GM21390 (cell line): ENCODE data around the gene HCN2.
"Not testable (repeated sequence)": the region's sequence is repeated elsewhere in the genome, so short reads cannot be mapped to it uniquely, and the experiment has no call there.

Experiments
- ATAC-seq: cut with Tn5 transposase; IDR thresholded peaks from one replicate; pipeline ENCODE4 v1.9.1; 2021; ENCODE audit not compliant: unreplicated experiment

Gene HCN2

DNA sequence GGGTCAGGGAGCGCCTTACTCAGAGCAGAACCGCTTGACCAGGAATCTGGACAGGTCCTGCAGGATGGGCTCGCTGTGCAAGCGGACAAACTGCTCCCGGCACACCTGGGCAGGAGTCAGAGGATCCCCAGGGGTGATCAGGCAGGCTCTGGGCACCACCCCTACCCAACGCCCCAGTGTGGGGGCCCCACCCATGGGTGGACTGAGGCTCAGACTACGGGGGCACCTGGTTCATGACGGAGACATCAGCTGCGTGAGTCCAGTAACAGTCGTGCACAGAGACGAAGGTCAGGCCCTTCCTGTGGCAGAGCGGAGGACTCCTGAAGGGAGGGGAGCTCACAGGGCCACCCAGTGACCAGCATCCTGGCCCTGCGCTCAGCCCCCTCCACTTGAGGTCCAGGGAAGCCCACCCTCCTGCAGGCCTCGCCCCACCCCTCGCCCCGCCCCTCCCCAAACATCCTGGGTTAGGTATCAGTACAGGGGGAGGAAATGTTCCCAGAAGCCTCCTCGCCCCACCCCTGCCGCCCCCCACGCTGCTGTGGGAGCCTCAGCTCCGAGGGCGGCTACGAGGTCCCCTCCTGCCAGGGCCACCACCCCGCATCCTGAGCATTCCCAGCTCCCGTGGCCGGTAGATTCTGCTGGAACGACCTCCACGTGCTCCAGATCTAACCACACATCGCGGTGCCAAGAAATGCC is 28.0 kb downstream of the HCN2 start:
- ATAC-seq = no peak

- ATAC-seq = no peak
These were observed 28.6 kb downstream of the HCN2 start for GRCh38 chr19:618247-618619.

DNA sequence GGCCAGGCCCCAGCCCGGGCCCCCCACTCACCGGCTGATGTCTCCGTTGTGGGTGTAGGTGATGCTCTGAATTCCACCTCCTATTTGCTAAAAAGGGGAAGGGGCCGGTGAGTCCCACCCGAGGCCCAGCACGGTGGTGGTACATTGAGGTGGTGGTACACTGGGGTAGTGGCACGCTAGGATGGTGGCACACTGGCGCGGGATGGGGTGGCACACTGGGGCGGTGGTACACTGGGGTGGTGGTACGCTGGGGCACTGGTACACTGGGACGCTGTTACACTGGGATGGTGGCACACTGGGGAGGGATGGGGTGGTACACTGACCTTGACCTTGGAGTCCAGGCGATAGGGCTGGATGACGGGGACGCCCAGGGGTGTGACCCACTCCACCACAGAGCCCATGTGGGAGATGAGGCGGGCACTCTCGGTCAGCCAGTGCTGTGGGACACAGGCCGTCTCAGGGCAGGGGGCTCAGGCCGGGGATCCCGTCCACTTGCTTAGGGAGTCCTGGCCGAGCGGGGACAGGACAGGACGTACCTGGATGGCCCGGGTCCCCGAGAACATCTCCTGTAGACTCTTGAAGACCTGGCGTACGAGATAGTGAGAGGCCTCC is 29.1 kb downstream of the HCN2 start:
- no peak for ATAC-seq

- no peak for ATAC-seq
These were observed 29.8 kb downstream of the HCN2 start for GRCh38 chr19:619286-620002.

DNA sequence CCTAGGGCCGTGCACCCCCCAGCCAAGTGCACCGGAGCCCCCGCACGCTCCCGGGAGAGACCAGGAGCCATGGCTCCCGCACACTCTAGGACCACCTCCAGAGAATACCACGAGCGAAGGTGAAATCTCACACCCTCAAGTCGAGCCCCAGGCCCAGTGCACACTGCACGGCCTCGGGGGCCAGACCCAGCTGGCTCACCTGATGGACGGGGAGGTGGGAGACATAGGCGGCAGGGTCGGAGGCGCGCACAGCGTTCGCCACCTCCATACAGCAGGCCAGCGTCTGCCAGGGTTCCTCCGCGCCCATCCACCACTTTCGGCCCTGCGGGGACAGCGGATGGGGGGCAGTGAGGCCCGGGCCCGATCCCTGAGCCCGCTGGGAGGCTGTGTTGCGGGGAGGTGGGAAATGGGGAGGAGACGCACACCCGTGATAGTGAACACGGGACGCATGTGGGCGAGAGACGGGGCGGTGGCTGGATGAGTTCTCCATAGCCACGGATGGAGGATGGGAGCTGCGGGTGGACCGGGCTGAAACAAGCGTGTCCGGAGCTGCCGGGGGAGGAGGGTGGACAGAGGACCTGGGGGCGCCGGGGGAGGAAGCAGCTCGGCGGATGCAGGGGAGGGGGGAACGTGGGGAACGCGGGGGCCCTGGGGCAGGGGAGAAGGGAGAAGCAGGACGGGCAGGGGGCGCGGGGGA is 30.6 kb downstream of the HCN2 start:
- no peak for ATAC-seq

- ATAC-seq = not testable (repeated sequence)
These were observed 31.5 kb downstream of the HCN2 start for GRCh38 chr19:621191-621590.

GRCh38 chr19:621819-622218 is 32.1 kb downstream of the HCN2 start:
- ATAC-seq = no peak

DNA sequence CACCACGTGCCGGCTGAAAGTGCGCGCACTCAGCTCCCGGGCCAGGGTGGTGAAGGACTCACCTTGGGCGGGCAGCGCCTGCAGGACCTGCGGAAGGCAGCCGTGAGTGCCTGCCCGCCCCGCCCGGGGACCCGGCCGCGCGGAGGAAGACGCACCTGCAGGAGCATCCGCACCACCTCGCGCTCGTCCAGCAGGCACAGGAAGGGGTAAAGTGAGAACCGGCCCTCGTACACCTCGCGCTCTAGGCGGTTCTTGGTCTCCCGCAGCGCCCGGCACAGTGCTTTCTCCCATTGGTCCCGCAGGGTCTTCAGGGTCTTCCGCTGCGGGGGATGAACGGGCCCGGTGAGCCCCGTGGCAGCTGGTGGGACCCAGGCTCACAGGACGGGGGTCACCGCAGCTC is 33.0 kb downstream of the HCN2 start:
- no peak for ATAC-seq

GRCh38 chr19:623175-623916 is 33.7 kb downstream of the HCN2 start:
- no peak for ATAC-seq

DNA sequence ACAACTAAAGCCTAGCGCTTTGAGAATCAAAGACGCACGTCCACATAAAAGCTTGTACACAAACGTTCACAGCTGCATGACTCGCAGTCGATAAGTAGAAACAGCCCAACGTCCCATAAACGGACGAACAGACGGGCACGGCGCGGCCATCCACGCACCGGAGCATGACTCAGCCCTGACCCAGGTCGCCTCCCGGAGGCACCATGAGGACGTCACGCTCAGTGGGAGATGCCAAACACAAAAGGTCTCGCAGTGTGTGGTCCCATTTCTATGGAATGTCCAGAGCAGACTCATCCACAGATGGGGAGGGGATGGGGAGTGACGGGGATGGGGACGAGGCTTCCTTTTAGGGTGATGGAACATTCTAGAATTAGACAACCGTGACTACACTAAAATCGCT is 34.3 kb downstream of the HCN2 start:
- no peak for ATAC-seq

DNA sequence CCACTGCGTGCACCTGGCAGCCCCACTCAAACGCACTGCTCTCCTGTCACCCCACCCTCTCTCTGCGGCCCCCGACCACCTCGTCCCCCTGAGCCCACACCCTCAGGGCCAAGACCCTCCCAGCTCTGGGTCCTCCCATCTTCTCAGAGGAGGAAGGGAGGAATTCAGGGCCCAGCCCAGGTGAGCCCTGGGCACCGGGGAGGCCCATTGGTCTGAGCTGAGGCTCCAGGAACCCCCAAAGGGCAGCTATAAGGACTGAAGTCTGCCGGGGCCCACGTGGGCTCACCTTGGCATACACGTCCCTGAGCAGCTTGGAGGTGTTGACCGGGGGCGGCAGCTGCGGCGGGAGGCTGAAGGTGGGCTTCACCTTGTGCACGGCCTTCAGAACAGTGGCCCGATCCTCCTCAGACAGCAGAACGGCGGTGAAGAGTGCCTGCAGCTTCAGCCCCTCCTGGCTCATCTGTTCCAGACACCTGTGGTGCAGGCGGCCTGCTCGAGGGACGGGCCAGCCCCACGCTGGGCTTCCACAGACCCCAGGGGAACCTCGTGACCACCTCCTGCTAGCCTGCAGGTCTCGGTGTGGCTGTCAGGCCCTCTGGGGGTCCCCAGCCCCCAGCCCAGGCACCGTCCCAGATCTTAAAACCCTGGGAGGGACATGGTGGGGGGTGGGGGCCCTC is 34.9 kb downstream of the HCN2 start:
- ATAC-seq = no peak

GRCh38 chr19:625257-625656 is 35.6 kb downstream of the HCN2 start:
- ATAC-seq = no peak

GRCh38 chr19:626566-626965 is 36.9 kb downstream of the HCN2 start:
- ATAC-seq = not testable (repeated sequence)

GRCh38 chr19:628168-628567 is 38.5 kb downstream of the HCN2 start:
- ATAC-seq = no peak

GRCh38 chr19:629515-629914 is 39.8 kb downstream of the HCN2 start:
- ATAC-seq = not testable (repeated sequence)

DNA sequence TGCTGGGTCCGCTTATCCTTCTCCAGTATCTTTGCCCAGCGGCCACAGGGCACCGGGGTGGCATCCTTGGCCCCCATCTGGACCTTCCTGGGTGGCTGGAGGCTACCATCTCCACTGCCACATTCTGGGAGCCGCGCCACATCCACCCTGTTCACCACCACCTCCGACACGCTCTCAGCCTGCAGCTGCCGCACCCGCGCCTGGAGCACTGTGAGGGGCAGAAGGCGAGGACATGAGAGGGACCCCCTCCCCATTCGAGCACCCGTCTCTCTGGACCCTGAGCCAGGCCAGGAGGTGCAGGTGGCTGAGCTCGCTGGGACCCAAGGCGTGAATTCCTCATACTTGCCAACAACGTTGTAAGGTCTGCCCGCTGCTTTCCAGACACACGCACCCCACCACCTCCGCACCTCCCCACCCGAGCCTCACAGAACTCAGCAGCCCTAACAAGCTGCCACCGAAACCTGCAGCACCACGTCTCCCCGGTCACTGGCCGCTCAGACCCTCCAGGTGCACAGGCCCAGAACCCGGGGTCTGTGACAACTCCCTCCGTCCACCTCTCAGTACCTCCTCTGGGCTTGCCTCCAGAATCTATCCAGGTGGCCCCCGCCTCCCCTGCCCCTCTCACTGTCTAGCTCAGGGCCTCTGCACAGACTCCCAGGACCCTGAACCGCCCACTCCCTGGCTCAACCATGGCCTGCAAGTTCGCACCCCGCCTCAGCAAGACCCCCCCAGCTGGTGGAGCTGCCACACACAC is 40.5 kb downstream of the HCN2 start:
- ATAC-seq = no peak

DNA sequence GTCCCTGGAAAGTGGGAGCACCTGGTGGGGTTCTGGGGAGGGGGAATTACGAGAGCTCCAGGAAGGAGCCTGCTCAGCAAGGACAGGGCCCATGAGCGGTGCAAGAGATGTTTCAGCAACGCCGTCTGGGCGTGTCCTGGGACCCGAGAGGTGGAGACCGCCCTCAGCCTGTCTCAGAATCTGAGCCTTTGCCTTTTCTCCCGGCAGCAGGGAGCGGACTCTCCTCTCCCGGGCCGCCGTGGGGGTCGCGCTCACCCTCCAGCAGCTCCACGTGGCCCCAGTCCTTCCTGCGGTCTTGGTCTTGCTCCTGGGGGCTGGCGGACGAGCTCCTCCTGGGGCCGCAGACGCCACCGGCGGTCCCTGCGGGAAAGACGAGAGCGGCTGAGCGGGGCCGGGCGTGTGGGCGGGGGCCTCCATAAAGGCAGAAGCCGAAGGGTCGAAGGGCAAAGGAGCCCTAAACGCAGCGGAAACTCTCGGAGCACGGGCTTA is 42.9 kb downstream of the HCN2 start:
- ATAC-seq = no peak

GRCh38 chr19:633068-633785 is 43.5 kb downstream of the HCN2 start, which contains the start of gene POLRMT:
Gene POLRMT, minus strand, starts transcription at chr19:633537. Its CDS starts 25 bp downstream, at chr19:633512.
- ATAC-seq = peak; percentile 76
